Measurements from ENCODE around the gene DCAF7.

DNA sequence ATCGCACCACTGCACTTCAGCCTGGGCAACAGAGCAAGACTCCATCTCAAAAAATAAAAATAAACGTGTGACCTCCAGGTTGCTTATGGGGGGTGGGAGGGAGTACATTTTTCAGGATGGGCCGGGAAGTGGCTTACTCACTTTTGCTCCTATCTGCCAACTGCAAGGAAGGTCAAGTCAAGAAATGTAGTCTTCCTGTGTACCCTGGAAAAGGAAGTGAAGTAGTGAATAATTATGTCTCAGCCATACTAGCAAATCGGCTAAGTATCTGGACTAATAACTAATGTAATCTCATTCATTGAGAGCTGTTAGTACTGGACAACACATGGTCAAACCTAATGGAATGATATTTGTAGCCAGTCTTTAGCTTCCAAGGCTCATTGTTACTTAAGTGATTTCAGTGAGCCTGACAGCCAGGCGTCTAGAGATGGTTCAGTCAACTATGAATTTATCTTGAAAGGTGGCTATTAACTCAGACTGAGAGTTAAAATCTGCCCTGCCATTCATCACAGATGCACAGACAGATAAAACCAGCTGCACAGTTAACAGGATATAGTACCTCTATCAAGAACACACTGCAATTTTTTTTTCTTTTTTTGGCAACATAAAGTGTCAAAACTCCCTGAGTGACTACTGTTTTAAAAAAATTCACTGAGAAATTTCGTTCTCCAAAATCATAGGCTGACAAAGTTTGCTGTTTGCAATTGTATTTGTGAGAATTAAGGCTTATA lies 46.7 kb downstream of the DCAF7 start:
- TF ChIP-seq ZNF274 (IDR thresholded peaks at IDR 0.05; ENCODE audit: low read depth, low read length) (no peak), YY1 (IDR thresholded peaks at IDR 0.05; ENCODE audit: insufficient read depth, insufficient read length) (no peak), SUZ12 (IDR thresholded peaks at IDR 0.05; ENCODE audit: extremely low read depth, insufficient read depth, insufficient read length) (no peak)

All from NT2/D1 (cell line).